Measurements from ENCODE around the gene CHCHD5.
A peak's percentile ranks its signal among the peaks of the same experiment; 100 is the strongest.
"Not testable (repeated sequence)": the region's sequence is repeated elsewhere in the genome, so short reads cannot be mapped to it uniquely, and the experiment has no call there.

CHCHD5 gene

GRCh38 chr2:112588611-112589045 lies 4.2 kb downstream of the CHCHD5 start:
- no peak for DNase-seq (ENCODE audit: low spot score)

DNA sequence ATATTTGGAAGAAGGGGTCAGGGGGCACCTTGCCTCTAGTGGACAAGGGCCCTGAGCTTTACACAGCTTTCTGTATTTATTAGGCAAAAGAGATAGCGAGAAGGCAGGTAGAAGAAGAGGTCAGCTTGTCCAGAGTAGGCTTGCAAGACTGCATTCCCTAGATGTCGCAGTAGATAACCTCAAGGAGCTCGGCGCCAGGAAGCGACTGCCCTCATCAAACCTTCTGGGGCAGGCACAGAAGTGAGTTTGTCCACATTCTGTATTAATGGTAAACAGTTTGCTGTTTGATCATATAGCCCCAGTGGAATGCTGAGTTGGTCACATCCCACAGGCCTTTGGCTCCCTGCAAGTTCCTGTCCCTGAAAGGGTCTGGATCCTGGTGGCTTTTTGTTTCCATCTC lies 7.0 kb downstream of the CHCHD5 start:
- DNase-seq (ENCODE audit: low spot score) = no peak

- no peak for DNase-seq (ENCODE audit: low spot score)
Measured at GRCh38 chr2:112593736-112594135, 9.3 kb downstream of the CHCHD5 start.

GRCh38 chr2:112597537-112598322 lies 13.3 kb downstream of the CHCHD5 start:
- DNase-seq (ENCODE audit: low spot score) = no peak

- DNase-seq (ENCODE audit: low spot score) = no peak
Measured at GRCh38 chr2:112600634-112601033, 16.2 kb downstream of the CHCHD5 start.

DNA sequence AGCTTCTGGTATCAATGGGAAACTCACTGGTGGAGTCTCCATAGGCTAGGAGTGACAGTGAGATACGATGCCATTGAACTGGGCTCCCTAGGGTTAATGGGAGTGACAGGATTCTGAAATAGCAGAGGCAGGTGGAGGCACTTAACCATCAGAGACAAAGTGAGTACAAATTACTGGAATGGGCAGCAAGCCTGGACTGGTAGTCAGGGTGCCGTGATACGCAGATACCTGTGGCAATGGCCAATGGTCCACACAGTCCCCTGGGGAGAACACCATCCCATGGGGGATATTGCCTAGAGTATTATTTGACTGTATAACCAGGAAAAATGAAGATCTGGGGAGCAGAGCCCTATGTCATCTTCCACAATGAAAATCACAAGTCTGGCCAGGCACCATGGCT lies 17.3 kb downstream of the CHCHD5 start:
- no peak for DNase-seq (ENCODE audit: low spot score)

DNA sequence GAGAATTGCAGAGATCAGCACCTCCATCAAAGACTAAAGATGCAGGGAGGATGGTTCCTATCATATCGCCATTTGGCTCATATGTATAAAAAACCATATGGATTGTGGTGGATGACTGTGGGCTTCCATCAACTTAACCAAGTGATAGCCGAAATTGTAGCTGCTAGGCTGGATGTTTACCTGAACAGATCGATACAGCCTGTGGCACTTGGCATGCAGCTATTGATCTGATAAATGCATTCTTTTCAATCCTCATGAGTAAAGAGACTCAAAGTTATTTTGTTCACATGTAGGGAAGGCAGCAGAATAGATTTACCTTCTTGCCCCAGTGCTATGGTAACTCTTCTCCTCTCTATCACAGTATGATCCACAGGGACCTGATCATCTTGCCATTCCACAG lies 18.5 kb downstream of the CHCHD5 start:
- no peak for DNase-seq (ENCODE audit: low spot score)

DNA sequence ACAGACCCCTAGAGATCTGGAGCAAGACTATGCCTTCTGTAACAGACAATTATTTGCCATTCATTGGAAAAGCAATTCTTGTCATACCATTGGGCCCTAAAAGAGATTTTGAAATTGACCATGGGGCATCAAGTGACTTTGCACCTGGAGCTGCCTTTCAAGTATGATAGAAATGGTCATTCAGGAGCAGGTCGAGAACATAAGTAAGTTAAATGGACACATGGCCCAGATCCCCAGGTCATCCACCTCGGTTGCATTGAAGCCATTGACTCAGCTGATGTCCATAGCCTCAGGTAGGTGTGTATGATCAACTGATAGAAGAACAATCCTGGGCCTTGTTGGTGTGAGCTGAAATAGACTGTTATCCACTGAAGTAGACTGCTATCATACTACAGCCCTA lies 19.3 kb downstream of the CHCHD5 start:
- DNase-seq (ENCODE audit: low spot score) = no peak

DNA sequence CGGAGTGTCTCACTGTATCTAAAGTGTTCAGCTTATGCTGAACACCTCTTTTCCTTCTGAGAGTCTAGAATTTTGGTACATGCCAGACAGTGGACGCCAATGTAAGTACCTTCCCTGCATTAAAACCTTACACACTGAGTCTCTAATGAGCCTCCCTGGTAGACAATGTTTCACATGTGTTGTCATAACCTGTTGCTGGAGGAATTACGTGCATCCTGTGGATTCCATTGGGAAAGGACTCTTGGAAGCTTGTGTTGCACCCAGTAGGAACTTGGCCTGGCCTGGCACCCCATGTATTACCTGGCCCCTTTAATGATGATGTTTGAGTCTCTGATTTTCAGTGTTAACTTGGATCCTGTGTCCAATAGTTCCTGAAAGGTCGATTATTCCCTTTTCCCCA lies 20.5 kb downstream of the CHCHD5 start:
- no peak for DNase-seq (ENCODE audit: low spot score)

GRCh38 chr2:112605926-112606325 lies 21.5 kb downstream of the CHCHD5 start:
- no peak for DNase-seq (ENCODE audit: low spot score)

- no peak for DNase-seq (ENCODE audit: low spot score)
Measured at GRCh38 chr2:112606547-112606946, 22.1 kb downstream of the CHCHD5 start.

DNA sequence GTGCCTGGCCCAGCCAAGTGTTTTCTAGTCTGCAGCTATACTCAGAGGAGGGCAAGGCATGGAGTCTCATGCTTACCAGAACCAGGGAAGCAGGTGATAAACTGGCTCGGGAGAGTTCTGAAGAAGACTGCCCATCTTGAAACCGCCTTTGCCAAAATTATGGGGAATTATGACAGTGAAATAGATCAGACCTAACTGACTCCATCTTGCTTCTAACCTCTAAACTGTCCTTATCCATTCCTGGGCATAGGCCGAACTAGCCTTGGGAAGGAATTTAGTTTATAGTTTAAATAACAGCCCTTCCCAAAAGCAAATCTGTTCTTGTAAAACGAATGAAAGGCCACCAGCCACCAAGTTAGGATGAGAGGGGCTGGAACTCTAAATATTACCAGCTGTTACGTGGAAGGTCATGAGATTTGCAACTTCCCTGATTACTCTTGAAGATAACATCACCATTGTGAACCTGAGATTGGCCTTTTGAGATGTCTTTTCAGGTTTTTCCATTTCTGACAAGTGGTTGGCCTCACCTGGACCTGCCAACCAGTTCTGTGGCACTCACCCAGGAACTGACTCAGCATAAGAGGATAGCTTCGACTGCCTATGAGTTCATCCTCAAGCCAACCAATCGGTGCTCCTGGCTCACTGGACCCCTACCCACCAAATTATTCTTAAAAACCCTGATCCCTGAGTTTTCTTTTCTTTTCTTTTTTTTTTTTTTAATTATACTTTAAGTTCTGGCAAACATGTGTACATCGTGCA lies 23.4 kb downstream of the CHCHD5 start:
- DNase-seq (ENCODE audit: low spot score) = no peak

GRCh38 chr2:112609320-112609719 lies 24.9 kb downstream of the CHCHD5 start:
- not testable (repeated sequence) for DNase-seq (ENCODE audit: low spot score)

GRCh38 chr2:112612283-112612682 lies 27.9 kb downstream of the CHCHD5 start:
- not testable (repeated sequence) for DNase-seq (ENCODE audit: low spot score)

- no peak for DNase-seq (ENCODE audit: low spot score)
Measured at GRCh38 chr2:112614201-112614840, 29.9 kb downstream of the CHCHD5 start.

DNA sequence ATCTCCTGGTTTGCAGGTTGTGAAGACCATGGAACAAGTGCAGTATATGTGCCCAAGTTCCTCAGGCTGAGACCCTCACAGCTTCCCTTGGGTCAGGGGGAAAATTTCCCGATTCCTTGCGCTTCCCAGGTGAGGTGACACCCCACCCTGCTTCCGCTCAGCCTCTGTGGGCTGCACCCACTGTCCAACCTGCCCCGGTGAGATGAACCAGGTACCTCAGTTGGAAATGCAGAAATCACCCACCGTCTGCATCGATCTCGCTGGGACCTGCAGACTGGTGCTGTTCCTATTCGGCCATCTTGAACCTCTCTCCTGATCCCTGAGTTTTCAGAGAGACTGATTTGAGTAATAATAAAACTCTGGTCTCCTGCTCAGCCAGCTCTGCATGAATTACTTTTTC lies 30.6 kb downstream of the CHCHD5 start:
- DNase-seq (ENCODE audit: low spot score) = no peak

GRCh38 chr2:112615798-112616197 lies 31.4 kb downstream of the CHCHD5 start:
- not testable (repeated sequence) for DNase-seq (ENCODE audit: low spot score)

DNA sequence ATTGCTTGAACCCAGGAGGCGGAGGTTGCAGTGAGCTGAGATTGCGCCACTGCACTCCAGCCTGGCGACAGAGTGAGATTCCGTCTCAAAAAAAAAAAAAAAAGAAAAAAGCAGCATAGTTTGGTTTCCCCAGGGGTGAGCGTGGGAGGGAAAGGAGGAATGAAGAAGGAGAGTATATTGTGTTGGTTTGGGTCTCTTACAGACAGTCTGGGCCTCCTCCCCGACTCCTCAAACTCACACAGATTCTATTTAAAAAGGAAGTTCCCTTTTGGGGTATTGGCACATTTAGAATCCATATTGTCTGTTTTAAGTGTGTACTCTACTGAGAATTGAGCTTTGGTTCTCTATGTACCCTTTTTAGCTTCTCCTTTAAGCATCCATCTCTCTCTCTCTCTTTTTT lies 34.0 kb downstream of the CHCHD5 start:
- DNase-seq (ENCODE audit: low spot score) = no peak

- no peak for DNase-seq (ENCODE audit: low spot score)
Measured at GRCh38 chr2:112621790-112622527, 37.5 kb downstream of the CHCHD5 start.

- DNase-seq (ENCODE audit: low spot score) = peak; percentile 42
Measured at GRCh38 chr2:112622528-112622849, 38.1 kb downstream of the CHCHD5 start.

DNA sequence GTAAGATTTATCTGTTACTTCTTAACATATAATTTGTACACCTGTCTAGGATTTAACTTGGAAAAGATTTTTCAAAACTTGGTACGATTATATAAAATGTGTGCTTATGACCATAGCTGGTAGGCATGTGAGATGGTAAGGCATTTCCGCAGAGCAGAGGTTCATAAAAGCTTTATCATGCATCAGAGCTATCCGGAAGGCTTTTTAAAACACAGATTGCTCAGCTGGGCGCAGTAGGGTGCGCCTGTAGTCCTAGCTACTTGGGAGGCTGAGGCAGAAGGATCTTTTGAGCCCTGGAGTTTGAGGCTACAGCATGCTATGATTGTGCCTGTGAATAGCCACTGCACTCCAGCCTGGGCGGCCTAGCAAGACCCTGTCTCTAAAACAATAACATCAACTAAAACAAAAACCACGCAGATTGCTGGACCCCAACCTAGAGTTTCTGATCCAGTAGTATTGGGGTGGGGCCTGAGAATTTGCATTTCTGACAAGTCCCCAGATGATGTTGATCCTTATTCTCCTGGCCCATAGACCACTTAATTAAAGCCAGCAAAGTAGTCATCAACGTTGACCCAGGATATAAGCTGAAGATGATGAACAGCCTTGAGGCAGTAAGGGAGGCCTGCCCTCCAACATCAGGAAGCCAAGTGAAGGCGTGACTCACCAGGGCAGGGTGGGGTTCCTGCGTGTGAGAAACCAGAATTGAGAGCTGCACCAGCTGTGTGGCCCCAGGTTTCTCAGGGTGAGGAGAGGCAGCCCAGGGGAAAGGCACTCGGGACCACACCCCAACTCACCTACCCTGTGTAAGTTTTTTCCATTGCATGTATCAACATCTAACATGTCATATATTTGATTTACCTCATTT lies 39.7 kb downstream of the CHCHD5 start:
- DNase-seq (ENCODE audit: low spot score) = peak; percentile 55

All from hepatic stellate cell (primary cell).